Fibroblast of villous mesenchyme (primary cell): ENCODE results near the gene PDGFRB. TPM values are rescaled to one million over a fixed set of nuclear protein-coding genes. Genes with fewer than 3 reads are reported as not detected.

Experiments used
- DNase-seq: peaks from one replicate; pipeline ENCODE4 v3.0.0-alpha.2; 2010; ENCODE audit warnings: low read depth
- H3K4me3 ChIP-seq: 2 replicates; pipeline ENCODE4 v1.5.1; 2011; ENCODE audit warnings: low read depth, mild to moderate bottlenecking, low read length
- CTCF ChIP-seq: IDR thresholded peaks from 2 replicates; pipeline ENCODE4 v1.5.1; 2012; ENCODE audit warnings: low read depth, mild to moderate bottlenecking, low read length; ENCODE audit not compliant: insufficient read depth
- small RNA-seq: library from RNA; depleted of rRNA; stranded (forward); fragments of <200 nt; gene quantifications from one replicate; pipeline ENCODE3, GENCODE V24; 2012
- total RNA-seq: library from RNA; depleted of rRNA; stranded (reverse); fragments of >200 nt; gene quantifications from 2 replicates; pipeline ENCODE4 v1.2.3, GENCODE V29; 2012

Gene PDGFRB
- total RNA-seq, 1 donor, result 341 TPM

DNA sequence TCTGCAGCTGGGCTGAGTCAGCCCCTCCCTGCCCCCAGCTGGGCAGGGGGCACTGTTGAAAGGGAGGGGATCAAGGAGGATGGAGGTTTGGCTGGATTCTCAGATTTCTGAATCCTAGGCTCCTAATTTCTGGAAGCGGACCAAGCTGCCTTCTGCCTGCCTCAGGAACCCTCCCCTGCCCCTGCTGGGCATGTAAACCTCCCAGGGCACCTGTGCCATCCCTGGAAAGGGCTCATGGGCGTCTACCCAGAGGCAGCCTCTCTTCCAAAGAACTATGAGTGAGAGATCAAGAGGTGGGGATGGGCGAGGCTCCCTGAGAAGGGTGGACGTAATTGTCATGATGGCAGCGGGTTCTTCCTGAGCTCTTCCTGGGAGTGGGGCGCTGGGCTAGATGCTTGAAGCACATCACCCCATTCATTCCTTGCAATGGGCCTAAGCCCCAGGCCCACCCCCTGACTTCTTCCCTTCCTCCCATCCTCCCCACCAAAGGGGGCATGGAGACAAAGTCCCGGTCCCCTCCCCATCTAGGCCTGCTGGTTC lies 90.9 kb downstream of the PDGFRB start:
- no peak for TF ChIP-seq CTCF
- DNase-seq, result no peak
- no peak overlapping the region for H3K4me3 ChIP-seq

Small RNA genes lying within 50 kb of the gene (small RNA-seq; reads per million reads assigned to genes)
- gene RF00019, result not detected

Other genes with a start within 250 kb of the PDGFRB start
- under 0.01 TPM in 1 of 2 replicates, not detected in the other for gene PDE6A, start 211.1 kb downstream of the PDGFRB start, total RNA-seq
- gene SLC26A2, start 195.1 kb downstream of the PDGFRB start, total RNA-seq, result 16.4 and 21.6 TPM in 2 replicates
- gene TIGD6, start 155.2 kb downstream of the PDGFRB start, total RNA-seq, result 4.7 and 6.1 TPM in 2 replicates
- 45.3 and 49.6 TPM in 2 replicates for gene HMGXB3, start 155.1 kb downstream of the PDGFRB start, total RNA-seq
- gene CSF1R, start 69.3 kb downstream of the PDGFRB start, total RNA-seq, result under 0.01 TPM in 2 replicates
- gene CDX1, start 10.9 kb upstream of the PDGFRB start, total RNA-seq, result under 0.01 and 0.64 TPM in 2 replicates
- gene SLC6A7, start 34.2 kb upstream of the PDGFRB start, total RNA-seq, result under 0.01 TPM in 2 replicates
- 1.3 TPM in 2 replicates for gene CAMK2A, start 133.9 kb upstream of the PDGFRB start, total RNA-seq
- 13.8 and 23.5 TPM in 2 replicates for gene ARSI, start 147.1 kb upstream of the PDGFRB start, total RNA-seq
- gene TCOF1, start 201.9 kb upstream of the PDGFRB start, total RNA-seq, result 19.0 and 23.7 TPM in 2 replicates